HG03139 (cell line): ENCODE results near the gene MAPK4.

Experiments
- ATAC-seq: cut with Tn5 transposase; IDR thresholded peaks from one replicate; pipeline ENCODE4 v1.9.1; 2021; ENCODE audit not compliant: unreplicated experiment

The MAPK4 gene

DNA sequence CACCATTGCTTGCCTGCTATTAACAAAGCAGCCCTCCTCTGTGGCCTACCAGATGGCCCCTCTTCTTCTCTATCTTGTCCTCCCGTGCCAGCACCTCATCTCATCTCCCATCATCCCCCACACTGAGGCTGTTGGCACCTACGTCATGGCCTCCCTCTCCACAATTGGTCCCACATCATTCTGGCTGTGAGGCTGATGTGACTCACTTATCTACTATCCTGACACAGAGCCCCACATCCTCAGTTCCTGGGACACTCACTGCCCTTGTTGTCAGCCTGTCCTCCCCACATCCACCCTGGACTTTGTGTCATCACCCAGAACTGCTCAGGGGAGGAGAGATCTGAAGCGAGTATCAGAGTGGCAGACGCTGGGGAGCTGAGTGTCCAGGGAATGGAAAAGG is 157.0 kb downstream of the MAPK4 start:
- no peak for ATAC-seq

DNA sequence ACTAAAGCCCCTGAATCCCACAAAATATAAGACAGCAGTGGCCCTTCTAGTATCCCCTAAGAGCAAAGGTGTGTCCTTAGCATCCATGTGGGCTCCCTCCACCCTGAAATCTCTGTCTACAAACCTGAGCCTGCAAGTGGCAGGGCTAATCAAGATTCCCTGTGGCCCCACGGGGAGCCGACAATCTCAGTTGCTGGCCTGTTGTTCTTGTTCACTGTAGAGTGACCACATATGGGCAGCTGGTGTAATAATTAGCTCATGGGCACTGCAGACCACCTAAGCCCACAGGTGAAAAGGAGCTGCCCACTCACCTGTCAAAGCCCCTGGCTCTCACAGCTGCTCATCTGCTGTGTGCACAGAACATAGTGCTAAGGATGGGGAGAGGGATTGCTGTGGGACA is 157.7 kb downstream of the MAPK4 start:
- no peak for ATAC-seq

DNA sequence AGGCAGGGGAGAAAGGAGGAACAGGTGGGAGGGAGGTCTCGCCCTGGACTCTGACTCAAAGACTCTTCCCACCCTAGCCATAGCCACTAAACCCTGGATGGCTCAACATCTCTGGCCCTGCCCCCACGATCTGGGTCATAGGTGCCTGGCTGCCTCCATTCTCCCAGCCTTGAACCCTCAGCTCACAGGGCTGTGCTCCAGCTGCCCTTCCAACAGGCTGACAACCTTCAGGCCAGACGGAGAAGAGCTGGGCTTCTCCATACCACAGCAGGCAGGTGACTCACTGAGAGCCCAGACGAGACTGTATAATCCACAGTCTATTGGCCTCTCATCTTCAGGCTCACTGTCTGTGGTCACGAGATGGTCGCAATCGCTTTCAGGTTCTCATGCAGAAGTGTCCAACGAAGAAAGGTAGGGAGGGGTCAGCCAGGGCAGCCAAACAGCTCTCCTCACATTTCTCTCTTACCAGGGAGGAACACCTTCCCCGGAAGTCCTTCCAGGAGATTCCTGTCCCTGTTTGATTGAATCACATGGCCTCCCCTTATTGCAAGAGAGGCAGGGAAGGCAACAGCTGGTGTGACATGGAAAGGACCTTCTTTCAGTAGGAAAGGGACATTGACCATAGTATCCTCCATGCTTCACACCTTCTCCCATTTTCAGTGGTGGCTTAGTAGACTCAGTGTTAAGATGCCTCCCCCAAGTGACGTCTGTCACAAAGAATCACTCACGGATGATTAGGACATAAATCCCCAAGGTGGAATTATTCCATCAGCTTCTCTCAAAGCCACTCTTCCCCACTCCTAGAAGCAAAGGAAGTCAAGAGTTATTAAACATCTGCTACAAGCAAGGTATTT is 159.8 kb downstream of the MAPK4 start:
- no peak for ATAC-seq

DNA sequence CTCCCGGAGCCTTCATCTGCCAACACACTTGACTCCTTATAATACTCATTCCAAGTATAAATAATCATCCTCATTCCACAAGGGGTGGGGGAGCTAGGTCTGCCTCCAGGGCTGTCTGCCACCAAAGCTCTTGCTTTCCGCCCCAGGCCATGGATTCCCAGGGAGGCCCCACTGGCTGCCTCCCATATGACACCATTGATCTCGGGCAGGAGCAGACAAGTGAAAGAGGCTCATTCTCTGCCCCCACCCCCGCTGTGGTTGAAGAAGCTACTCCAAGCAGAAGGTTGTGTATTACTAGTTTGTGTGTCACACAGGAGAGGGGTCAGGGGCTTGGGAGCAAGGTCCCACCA is 160.4 kb downstream of the MAPK4 start:
- ATAC-seq, result no peak

DNA sequence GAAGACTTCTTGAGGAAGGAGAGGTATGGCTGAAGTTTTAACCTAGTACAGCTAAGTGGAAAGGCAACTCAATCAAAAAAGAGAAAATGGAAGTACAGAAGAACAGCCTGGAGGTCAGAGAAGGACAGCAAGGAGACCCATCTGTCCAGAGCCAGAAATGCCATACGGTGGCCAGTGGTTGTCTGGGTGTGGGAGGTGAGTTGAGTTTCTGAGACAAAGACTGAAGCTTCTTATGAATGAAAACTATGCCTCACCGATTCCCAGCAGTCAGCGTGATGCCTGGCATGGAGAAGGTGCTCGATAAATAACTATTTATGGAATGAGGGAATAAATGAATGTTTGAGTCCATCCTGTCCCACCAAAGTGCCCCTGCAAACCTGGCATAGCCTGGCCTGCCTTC is 161.1 kb downstream of the MAPK4 start:
- no peak for ATAC-seq

- no peak for ATAC-seq
Measured at GRCh38 chr18:50721451-50722120, 161.7 kb downstream of the MAPK4 start.

DNA sequence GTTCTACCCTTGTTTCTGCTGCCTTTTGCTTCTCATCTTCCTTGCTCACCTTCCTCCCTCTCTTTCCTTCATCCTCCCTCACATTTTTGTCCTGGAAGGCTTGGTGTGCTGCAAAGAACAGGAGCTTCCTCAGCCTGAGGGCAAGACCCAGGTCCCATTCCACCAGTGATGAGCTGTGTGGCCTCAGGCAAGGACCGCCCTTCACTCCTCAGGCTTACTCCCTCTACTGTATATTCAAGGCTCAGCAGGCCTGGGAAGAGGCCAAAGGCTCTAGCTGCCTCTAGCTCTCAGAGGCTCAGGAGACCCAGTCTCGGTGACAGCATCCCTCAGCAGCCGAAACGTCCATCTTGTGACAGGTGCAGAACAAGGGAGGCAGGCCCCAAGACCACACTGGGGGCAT is 162.4 kb downstream of the MAPK4 start:
- no peak for ATAC-seq

DNA sequence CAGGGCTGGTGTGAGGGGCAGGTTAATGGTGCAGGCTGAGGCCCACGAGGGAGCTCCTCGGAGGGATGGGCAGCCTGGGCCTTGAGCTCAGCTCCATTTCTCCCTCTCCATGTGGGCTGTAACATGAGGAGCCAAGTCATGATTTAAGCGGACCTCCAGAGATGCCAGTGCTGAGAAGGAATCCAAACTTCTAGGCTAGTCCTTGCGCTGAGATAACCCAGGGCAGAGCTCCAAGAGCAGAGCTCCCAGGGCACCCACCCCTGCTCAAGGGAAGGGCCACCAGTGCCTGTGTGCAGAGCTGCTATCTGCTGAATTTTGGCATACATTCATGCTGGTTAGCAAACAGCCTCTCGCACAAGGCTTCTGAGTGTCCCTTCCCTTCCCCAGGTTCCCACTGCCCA is 164.9 kb downstream of the MAPK4 start:
- ATAC-seq, result no peak

DNA sequence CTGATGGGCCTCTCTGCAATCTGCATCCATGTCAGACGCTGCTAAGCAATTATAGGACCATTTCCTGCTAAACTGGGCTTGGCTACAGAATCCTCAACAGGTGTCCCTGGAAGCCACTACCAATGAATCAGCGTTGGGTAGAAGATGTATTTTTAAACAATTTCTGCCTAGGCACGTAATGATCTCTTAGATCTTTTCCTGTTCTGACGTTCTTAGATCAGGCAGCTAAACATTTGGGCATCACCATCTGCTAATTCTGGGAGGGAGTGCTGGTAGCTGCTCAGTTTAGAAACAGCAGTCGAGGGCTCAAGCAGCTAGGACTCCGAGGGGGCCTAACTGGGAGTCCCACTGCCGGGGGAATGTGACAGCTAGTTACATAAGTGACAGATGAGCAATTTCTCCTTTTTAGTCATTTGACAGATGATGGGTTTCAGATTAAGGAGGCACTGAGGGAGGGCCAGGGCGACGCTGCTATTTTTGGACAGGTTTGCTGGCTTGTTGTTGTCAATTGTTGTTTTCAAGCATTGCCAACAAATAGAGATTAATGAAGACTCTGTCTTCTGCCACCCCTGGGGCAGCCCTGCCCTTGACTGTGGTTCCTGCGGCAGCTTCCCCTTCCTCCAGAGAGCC is 167.2 kb downstream of the MAPK4 start:
- no peak for ATAC-seq

GRCh38 chr18:50727721-50728471 is 168.0 kb downstream of the MAPK4 start:
- no peak for ATAC-seq

- ATAC-seq, result no peak
Measured at GRCh38 chr18:50729376-50729775, 169.5 kb downstream of the MAPK4 start.

GRCh38 chr18:50729986-50730385 is 170.1 kb downstream of the MAPK4 start:
- ATAC-seq, result no peak

DNA sequence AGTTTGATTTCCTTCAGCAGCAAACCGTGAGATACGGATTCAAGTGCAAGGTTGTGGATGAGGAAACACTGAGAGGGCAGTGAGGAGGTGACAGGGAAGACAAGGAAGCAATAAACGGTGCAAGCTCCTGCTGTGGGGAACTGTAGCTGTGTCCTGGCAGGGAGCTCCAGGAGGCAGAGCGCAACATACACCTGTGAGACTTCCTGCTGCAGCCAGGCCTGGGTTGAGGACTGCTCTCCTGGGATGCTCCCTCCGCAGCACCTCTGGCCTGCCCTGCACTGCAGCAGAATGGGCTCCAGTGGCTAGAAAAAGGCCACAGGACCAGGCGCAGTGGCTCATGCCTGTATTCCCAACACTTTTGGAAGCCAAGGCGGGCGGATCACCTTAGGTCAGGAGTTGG is 174.5 kb downstream of the MAPK4 start:
- no peak for ATAC-seq

DNA sequence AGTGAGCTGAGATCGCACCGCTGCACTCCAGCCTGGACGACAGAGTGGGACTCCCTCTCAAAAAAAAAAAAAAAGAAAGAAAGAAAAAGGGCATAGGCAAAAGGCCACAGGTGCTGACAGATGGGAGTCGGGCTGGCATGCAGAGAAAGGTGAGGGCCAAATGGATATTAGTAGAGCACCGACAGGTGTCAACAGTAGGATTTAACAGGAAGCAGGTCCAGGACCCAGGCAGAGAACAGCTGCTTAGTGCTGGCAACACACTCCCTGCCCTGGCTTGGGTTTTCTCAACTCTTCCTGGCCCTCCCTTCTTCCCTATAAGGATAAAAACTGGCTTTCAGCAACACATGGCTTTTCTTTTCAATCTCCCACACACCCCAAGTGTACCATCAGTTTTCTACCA is 175.0 kb downstream of the MAPK4 start:
- no peak for ATAC-seq

DNA sequence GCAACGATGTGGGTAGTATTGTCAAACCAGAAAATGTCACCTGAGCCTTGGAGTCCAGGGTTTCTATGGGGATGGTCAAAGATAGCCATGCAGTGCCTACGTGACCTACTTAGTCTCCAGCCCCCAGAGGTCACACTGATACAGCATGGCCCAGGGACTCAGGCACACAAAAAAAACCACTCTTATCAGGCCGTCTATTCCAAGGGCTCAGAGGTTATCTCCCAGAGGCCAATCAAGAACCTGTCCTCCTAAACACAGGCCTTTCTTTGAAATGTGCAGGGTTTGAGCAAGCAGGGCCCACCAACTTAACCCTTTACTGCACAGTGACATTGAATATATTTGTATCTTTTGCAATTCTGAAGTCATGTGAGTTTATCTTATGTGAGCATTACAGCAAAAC is 177.2 kb downstream of the MAPK4 start:
- ATAC-seq, result no peak

DNA sequence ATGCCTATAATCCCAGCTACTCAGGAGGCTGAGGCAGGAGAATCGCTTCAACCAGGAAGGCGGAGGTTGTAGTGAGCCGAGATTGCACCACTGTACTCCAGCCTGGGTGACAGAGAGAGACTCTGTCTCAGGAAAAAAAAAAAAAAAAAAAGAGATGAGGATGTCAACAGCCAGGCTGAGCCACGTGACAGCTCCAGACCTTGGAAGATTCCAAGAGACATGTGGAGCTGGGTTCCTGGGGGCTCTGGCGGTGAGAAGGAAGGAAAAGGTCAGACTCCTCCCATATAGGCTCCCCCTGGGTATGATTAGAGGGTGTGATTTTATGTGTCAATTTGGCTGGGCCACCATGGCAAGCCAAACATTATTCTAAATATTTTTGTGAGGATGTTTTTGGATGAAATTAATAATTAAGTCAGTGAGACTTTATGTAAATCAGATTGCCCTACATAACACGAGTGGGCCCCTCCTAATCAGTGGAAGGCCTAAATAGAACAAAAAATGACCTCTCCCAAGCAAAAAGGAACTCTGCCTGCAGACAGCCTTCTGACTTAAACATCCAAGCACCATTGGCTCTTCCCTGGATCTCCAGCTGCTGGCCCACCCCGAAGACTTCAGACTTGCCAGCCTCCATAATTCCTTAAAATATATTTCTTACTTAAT is 178.3 kb downstream of the MAPK4 start:
- no peak for ATAC-seq

- ATAC-seq, result no peak
Measured at GRCh38 chr18:50742952-50743351, 183.1 kb downstream of the MAPK4 start.

DNA sequence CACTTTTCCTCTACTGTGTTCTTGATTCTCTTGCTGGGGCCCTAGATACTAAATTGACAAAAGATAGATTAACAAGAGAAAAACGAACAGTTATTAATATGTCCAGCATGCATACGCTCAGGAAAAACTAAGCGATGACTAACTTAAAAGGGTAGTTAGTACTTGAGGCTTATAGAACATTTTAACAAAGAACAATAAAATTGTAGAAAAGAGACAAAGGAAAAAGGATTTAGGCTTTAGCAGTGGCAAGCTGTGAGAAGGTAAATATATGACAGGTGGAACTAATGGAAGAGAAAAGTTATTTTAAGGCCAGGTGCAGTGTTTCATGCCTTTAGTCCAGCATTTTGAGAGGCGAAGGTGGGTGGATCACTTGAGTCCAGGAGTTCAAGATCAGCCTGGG is 184.4 kb downstream of the MAPK4 start:
- no peak for ATAC-seq

- ATAC-seq, result no peak
Measured at GRCh38 chr18:50745945-50746344, 186.1 kb downstream of the MAPK4 start.

DNA sequence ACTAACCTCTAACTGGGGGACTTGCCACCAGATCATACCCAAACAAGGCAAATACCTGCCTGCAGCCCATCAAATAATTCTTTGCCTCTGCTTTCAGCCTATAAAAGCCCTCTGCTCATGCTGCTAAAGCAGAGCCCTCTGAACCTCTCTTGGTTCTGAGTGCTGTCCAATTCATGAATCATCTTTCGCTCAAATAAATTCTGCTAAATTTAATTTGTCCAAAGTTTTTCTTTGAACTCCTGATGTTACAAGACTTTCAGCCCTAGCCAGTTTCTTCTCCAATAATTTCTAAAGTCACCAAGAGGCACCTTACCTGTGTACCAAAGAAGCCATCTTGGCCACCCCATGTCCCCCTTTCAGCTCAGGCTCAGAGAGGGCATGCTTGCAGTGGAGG is 188.0 kb downstream of the MAPK4 start:
- ATAC-seq, result no peak
